GM12878 (cell line): ENCODE measurements around the gene CDKN2B-AS1. TPM values are rescaled to one million over a fixed set of nuclear protein-coding genes. Genes with fewer than 3 reads are reported as not detected.

Experiments used
- ATAC-seq: fragments of 200-7000 bp; cut with Tn5 transposase; 3 replicates; pipeline ENCODE4 v1.9.1; 2020; ENCODE audit warnings: mild to moderate bottlenecking, moderate library complexity
- BruUV-seq: library from RNA; stranded (reverse); fragments of 400-500 nt; replicated peaks from 2 replicates; lab custom pipeline; 2021; lab: Mats Ljungman, UMichigan
- CTCF ChIA-PET: fragments of 300-600 bp; sonication (Branson Sonifier 250); formaldehyde crosslinking; extraction: SDS; loops from one replicate; lab custom pipeline; 2021; ENCODE audit warnings: inconsistent platforms; lab: Yijun Ruan, JAX
- POLR2A ChIA-PET: fragments of 350-600 bp; formaldehyde crosslinking; extraction: SDS; loops from one replicate; lab custom pipeline; 2021; ENCODE audit warnings: inconsistent platforms; lab: Charles Lee
- RAD21 ChIA-PET: fragments of 300-600 bp; sonication (Branson Sonifier 250); formaldehyde crosslinking; loops from one replicate; lab custom pipeline; 2023; ENCODE audit warnings: antibody characterized with exemption; ENCODE audit not compliant: unreplicated experiment; lab: Charles Lee
- SMC1A ChIA-PET: fragments of 300-600 bp; sonication (Branson Sonifier 250); formaldehyde crosslinking; loops from one replicate; lab custom pipeline; 2023; ENCODE audit not compliant: unreplicated experiment, uncharacterized antibody; lab: Charles Lee
- DNase-seq: peaks from one replicate; pipeline ENCODE4 v3.0.0-alpha.2; 2011; ENCODE audit warnings: low read depth, low spot score
- FAIRE-seq: peaks from 3 replicates; lab custom pipeline; 2011; peaks lifted over from hg19 to GRCh38; lab: Jason Lieb, UNC
- H2AFZ ChIP-seq: 2 replicates; pipeline ENCODE4 v1.6.0; 2011; ENCODE audit warnings: low read depth, low read length, control low read depth; ENCODE audit not compliant: control insufficient read depth
- H3K27ac ChIP-seq: 2 replicates; pipeline ENCODE4 v1.5.1; 2011; ENCODE audit warnings: control low read depth; ENCODE audit not compliant: control insufficient read depth, insufficient read depth
- H3K27me3 ChIP-seq, 2 experiments: replicated peaks in 1 of 2; 2 replicates each; pipeline versions ENCODE4 v1.6.0 to v1.6.1; 2011; ENCODE audit warnings: low read length in 1 of 2; ENCODE audit not compliant: control insufficient read depth in 2 of 2, insufficient read depth in 2 of 2
- H3K36me3 ChIP-seq, 2 experiments: 2 replicates each; pipeline ENCODE4 v1.5.1; 2011; ENCODE audit warnings: low read length in 1 of 2; ENCODE audit not compliant: control insufficient read depth in 2 of 2, insufficient read depth in 2 of 2
- H3K4me1 ChIP-seq: 2 replicates; pipeline ENCODE4 v1.6.1; 2011; ENCODE audit warnings: mild to moderate bottlenecking, low read length, moderate library complexity, mixed read lengths; ENCODE audit not compliant: control insufficient read depth, insufficient read depth
- H3K4me2 ChIP-seq: 2 replicates; pipeline ENCODE4 v1.6.0; 2011; ENCODE audit warnings: control low read depth; ENCODE audit not compliant: control insufficient read depth, insufficient read depth
- H3K4me3 ChIP-seq: fragments of 200-600 bp; sonication (generic); 2 replicates; pipeline ENCODE4 v1.5.1; 2016
- H3K79me2 ChIP-seq: 2 replicates; pipeline ENCODE4 v1.6.0; 2011; ENCODE audit warnings: low read length; ENCODE audit not compliant: control insufficient read depth, insufficient read depth
- H3K9ac ChIP-seq: 2 replicates; pipeline ENCODE4 v1.8.0; 2011; ENCODE audit warnings: low read length, control low read depth, mixed read lengths; ENCODE audit not compliant: control insufficient read depth, insufficient read depth
- H3K9me3 ChIP-seq: replicated peaks from 3 replicates; pipeline ENCODE4 v1.5.1; 2011; ENCODE audit warnings: mild to moderate bottlenecking, low read length; ENCODE audit not compliant: control insufficient read depth, insufficient read depth
- H4K20me1 ChIP-seq: 2 replicates; pipeline ENCODE4 v1.6.0; 2011; ENCODE audit not compliant: control insufficient read depth, insufficient read depth
- CBX5 ChIP-seq: sonication (generic); IDR thresholded peaks from 2 replicates; pipeline ENCODE4 v1.6.1; 2016; ENCODE audit warnings: low read depth, moderate library complexity, mild to moderate bottlenecking, inconsistent platforms
- CHD1 ChIP-seq: IDR thresholded peaks from 2 replicates; pipeline ENCODE4 v1.6.1; 2012; ENCODE audit warnings: low read depth, low read length, improper control_type of control experiment
- EED ChIP-seq: sonication (generic); IDR thresholded peaks from 2 replicates; pipeline ENCODE4 v1.6.1; 2016; ENCODE audit warnings: antibody characterized with exemption, low read depth
- HDAC2 ChIP-seq: fragments of 200-600 bp; sonication (generic); IDR thresholded peaks from 2 replicates; pipeline ENCODE4 v1.6.1; 2017
- HDGF ChIP-seq: fragments of 450-650 bp; IDR thresholded peaks from 2 replicates; pipeline ENCODE4 v1.6.1; 2016; ENCODE audit warnings: antibody characterized with exemption
- POLR2AphosphoS2 ChIP-seq: IDR thresholded peaks from 2 replicates; pipeline ENCODE4 v1.6.1; 2011; ENCODE audit warnings: low read depth, mild to moderate bottlenecking, low read length, improper control_type of control experiment, moderate library complexity
- POLR2AphosphoS5 ChIP-seq: IDR thresholded peaks from 2 replicates; pipeline ENCODE4 v1.6.1; 2011; ENCODE audit warnings: mild to moderate bottlenecking, low read length, inconsistent platforms
- STAT3 ChIP-seq: IDR thresholded peaks from 2 replicates; pipeline ENCODE4 v1.6.1; 2011; ENCODE audit warnings: low read depth, low read length, improper control_type of control experiment
- SUPT20H ChIP-seq: IDR thresholded peaks from 2 replicates; pipeline ENCODE4 v1.6.1; 2011; ENCODE audit warnings: low read depth, mild to moderate bottlenecking, low read length, moderate library complexity, borderline replicate concordance; ENCODE audit not compliant: control insufficient read depth
- YBX1 ChIP-seq: fragments of 450-650 bp; IDR thresholded peaks from 2 replicates; pipeline ENCODE4 v1.6.1; 2016; ENCODE audit warnings: antibody characterized with exemption
- ZZZ3 ChIP-seq: IDR thresholded peaks from 2 replicates; pipeline ENCODE4 v1.6.1; 2011; ENCODE audit warnings: low read depth; ENCODE audit not compliant: control insufficient read depth, insufficient read length
- WGBS: methylation state at CpG from one replicate; pipeline ENCODE4 v1.1.6; 2016; ENCODE audit warnings: low lambda C conversion rate; ENCODE audit not compliant: insufficient replicate concordance, insufficient coverage; ENCODE audit errors: missing lambda C conversion rate; 5-methylcytosine and 5-hydroxymethylcytosine counted together
- in situ Hi-C: fragments of 300-500 bp; cut with MboI; formaldehyde crosslinking; loops from 9 replicates; pipeline ENCODE4 v1.14.3; 2018; ENCODE audit warnings: mixed read lengths
- intact Hi-C: fragments of 100-400 bp; cut with micrococcal nuclease; formaldehyde crosslinking; loops from one replicate; pipeline ENCODE4 v1.14.2; 2022; ENCODE audit not compliant: unreplicated experiment
- polyA plus RNA-seq, 11 experiments: library from polyadenylated mRNA; depleted of rRNA in 4 of 11; unstranded in 6 of 11; stranded (reverse) in 5 of 11; fragments of >200 nt; fragmentation: Nextera tagmentation in 4 of 11; fragmentation: Illumina TruSeq in 1 of 11; extraction: Ambion mirVana in 4 of 11; extraction: Trizol in 1 of 11; gene quantifications; 1 replicate in 1 of 11; 2 replicates in 10 of 11; pipeline versions ENCODE4 v1.2.1 to v1.2.3, GENCODE V29; 2011 to 2016; ENCODE audit warnings: inconsistent platforms in 2 of 11, missing spikeins in 2 of 11, low read depth in 1 of 11
- total RNA-seq, 4 experiments: library from RNA; depleted of rRNA in 3 of 4; stranded (reverse); fragments of >200 nt in 3 of 4; fragmentation: Illumina TruSeq in 1 of 4; extraction: Trizol in 1 of 4; gene quantifications; 2 replicates each; pipeline versions ENCODE4 v1.2.1 to v1.2.3, GENCODE V29; 2013 to 2021
- TF ChIP-seq, protein P1 (sequence below): IDR thresholded peaks from 2 replicates; pipeline ENCODE4 v1.6.1; 2012; ENCODE audit warnings: low read depth, low read length, improper control_type of control experiment

CDKN2B-AS1 gene
- total and polyA plus RNA-seq, 10 of the 15 experiments (the other 5 are each of a cell fraction or from before 2014, with no cell fraction given): 0.22 to 2.2 (median 1.0) TPM; not detected in 1

DNA sequence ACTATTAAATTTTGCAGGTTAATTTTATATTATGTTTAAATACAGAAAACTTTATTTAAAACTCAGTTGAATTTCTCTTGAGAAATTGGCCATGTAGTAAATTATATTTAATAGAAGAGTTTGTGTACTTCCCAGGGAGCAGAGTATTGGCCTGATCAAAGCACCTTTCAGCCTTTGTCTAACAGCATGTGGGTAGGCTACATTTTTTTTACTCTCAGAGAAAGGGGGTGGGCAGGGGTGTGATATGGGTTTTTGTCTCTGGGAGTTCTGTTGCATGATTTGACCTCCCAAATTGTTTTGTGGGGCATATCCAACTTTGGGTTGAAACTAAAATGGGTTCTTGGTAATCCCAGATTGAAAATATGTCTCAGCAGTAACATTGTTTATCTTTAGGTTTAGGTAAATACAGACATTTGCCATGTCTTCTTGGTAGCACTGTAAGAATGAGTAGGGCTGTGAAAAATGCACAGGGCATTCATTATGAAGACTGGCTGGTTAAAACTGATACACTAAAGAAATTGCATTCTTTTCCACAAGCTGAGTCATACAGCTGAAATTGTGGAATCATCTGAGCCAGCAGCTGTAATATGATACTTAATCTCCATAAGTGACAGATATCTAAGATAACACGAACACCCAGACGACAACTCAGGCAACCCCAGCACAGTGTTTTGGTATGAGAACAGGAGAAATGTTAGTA lies 89.9 kb downstream of the CDKN2B-AS1 start:
- Histone ChIP-seq H3K36me3 (no peaks in the 10 kb centered on the region), H3K27me3 (no peaks in the 10 kb centered on the region), H2AFZ (no peak overlapping the region), H3K4me2 (no peak overlapping the region)
- CTCF ChIA-PET: no interaction called here
- ATAC-seq (no peak), FAIRE-seq (no peak)
- SMC1A ChIA-PET: no interaction called here
- BruUV-seq: no TSS peak
- intact Hi-C loops: no loop called here
- POLR2A ChIA-PET: no interaction called here
- 14% methylated on average over 2 of the region's 2 CpGs for WGBS
- TF ChIP-seq POLR2AphosphoS5 (no peak), CHD1 (no peak), HDAC2 (no peak), CBX5 (no peak), EED (no peak), POLR2AphosphoS2 (no peak), SUPT20H (no peak), YBX1 (no peak), HDGF (no peak), ZZZ3 (no peak), STAT3 (no peak)
- TF ChIP-seq, protein P1, sequence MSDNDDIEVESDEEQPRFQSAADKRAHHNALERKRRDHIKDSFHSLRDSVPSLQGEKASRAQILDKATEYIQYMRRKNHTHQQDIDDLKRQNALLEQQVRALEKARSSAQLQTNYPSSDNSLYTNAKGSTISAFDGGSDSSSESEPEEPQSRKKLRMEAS: no peak
- TF ChIP-seq, all 136 proteins: peak for 0
- H3K9me3 ChIP-seq: no peaks in the 10 kb centered on the region
- H3K9ac ChIP-seq: no peak overlapping the region
- H3K4me3 ChIP-seq: no peak overlapping the region
- in situ Hi-C loops: no loop called here
- no peaks in the 10 kb centered on the region for H4K20me1 ChIP-seq
- H3K27ac ChIP-seq: no peak overlapping the region
- no peaks in the 10 kb centered on the region for H3K79me2 ChIP-seq
- no peak for DNase-seq
- no peaks in the 10 kb centered on the region for H3K4me1 ChIP-seq
- RAD21 ChIA-PET: no interaction called here
